ENCODE data around the gene BGN.

GRCh38 chrX:153457827-153458466, 36.8 kb upstream of the BGN start:
- TF ChIP-seq, protein P1, sequence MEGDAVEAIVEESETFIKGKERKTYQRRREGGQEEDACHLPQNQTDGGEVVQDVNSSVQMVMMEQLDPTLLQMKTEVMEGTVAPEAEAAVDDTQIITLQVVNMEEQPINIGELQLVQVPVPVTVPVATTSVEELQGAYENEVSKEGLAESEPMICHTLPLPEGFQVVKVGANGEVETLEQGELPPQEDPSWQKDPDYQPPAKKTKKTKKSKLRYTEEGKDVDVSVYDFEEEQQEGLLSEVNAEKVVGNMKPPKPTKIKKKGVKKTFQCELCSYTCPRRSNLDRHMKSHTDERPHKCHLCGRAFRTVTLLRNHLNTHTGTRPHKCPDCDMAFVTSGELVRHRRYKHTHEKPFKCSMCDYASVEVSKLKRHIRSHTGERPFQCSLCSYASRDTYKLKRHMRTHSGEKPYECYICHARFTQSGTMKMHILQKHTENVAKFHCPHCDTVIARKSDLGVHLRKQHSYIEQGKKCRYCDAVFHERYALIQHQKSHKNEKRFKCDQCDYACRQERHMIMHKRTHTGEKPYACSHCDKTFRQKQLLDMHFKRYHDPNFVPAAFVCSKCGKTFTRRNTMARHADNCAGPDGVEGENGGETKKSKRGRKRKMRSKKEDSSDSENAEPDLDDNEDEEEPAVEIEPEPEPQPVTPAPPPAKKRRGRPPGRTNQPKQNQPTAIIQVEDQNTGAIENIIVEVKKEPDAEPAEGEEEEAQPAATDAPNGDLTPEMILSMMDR (IDR thresholded peaks at IDR 0.05; ENCODE audit: low read depth, low read length) = no peak
- TF ChIP-seq MYC (IDR thresholded peaks at IDR 0.05; ENCODE audit: low read depth, low read length) (no peak), POLR2A (IDR thresholded peaks at IDR 0.05; ENCODE audit: extremely low read depth, insufficient read length) (no peak)
